ENCODE measurements around the gene RSPO3. TPM values are rescaled to one million over a fixed set of nuclear protein-coding genes. Genes with fewer than 3 reads are reported as not detected.
"Not testable (repeated sequence)": the region's sequence is repeated elsewhere in the genome, so short reads cannot be mapped to it uniquely, and the experiment has no call there.

Gene RSPO3, protein sequence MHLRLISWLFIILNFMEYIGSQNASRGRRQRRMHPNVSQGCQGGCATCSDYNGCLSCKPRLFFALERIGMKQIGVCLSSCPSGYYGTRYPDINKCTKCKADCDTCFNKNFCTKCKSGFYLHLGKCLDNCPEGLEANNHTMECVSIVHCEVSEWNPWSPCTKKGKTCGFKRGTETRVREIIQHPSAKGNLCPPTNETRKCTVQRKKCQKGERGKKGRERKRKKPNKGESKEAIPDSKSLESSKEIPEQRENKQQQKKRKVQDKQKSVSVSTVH
- not detected for polyA plus RNA-seq (2012; ENCODE audit: insufficient read depth, insufficient read length)

GRCh38 chr6:127118298-127119101, at the start of gene RSPO3:
TSS of gene RSPO3 (plus strand) at chr6:127118671. CDS start at chr6:127119193, 522 bp downstream.
- H3K4me3 ChIP-seq (ENCODE audit: low read length): no peak within 1 kb of the TSS
- DNase-seq (ENCODE audit: low read depth, low spot score): no peak

DNA sequence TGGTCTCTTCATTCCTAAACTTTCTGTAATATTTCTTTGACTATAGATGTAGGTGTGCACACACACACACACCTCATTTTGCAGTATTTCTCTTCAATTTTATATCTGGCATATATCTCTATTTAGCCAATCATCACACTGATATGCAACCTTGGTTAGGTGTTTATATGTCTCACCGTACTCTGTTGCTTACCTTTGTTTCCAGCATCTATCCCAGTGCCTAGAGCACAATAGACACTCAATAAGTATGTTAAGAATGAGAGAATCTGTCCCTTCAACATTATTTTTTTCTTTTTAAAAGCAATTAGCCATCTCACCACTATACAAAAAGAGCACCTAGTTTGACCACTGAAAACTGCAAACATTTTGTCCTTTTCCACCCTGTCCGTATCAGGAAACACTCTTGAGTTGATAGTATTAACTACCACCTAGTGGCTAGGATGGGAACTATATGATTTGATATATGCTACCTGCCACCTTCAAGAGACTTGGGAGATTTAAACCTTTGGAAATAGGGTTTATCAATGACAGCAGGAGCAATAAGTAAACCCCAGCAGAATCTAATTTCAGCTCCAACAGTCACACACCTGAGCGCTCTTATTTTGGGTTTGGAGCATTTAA, 48.7 kb upstream of the RSPO3 start:
- H3K4me3 ChIP-seq (ENCODE audit: low read length): no peak overlapping the region
- DNase-seq (ENCODE audit: low read depth, low spot score): peak; percentile 24

DNA sequence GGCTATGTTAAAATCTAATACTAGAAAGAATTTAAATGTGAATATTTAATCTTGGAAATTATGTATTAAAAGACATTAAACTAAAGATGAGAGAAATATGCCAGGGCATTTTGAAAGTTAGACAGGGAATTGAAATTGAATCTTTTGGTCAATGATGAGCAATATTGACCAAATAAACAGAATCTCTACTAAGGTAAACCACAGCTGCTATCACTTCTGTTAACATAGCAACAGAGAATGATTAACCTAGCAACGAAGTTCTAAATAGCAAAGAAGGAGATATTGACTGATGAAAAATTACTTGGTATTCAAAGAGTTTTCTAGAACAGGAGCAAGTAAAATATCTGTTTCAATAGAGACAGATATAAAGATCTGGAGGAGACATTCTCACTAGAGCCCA, 45.2 kb upstream of the RSPO3 start:
- DNase-seq (ENCODE audit: low read depth, low spot score): no peak

DNA sequence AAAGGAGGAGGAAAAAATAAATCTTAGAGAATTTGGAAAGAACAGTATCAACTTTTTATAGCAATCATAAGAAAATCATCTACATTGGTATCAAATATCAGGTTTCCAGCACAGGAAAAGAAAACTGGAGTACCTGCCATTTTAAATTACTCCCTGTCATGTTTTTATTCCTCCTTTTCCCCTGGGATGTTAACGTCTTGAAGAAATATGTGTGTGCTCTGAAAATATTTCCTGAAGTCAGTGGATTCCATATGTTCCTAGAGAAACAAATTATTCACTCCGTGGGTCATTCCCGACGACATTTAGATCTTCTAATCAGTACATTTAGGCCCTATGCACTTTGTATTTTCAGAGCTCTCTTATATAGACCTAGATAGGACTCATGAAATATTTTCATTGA, 42.0 kb upstream of the RSPO3 start:
- no peak overlapping the region for H3K4me3 ChIP-seq (ENCODE audit: low read length)
- no peak for DNase-seq (ENCODE audit: low read depth, low spot score)

More for the DNA sequence above, 45.2 kb upstream of the RSPO3 start:
- H3K4me3 ChIP-seq (ENCODE audit: low read length): no peak overlapping the region

- H3K4me3 ChIP-seq (ENCODE audit: low read length): no peak overlapping the region
- DNase-seq (ENCODE audit: low read depth, low spot score): no peak
Observed at GRCh38 chr6:127077886-127078285, 40.6 kb upstream of the RSPO3 start.

GRCh38 chr6:127078669-127079068, 39.8 kb upstream of the RSPO3 start:
- no peak overlapping the region for H3K4me3 ChIP-seq (ENCODE audit: low read length)
- no peak for DNase-seq (ENCODE audit: low read depth, low spot score)

DNA sequence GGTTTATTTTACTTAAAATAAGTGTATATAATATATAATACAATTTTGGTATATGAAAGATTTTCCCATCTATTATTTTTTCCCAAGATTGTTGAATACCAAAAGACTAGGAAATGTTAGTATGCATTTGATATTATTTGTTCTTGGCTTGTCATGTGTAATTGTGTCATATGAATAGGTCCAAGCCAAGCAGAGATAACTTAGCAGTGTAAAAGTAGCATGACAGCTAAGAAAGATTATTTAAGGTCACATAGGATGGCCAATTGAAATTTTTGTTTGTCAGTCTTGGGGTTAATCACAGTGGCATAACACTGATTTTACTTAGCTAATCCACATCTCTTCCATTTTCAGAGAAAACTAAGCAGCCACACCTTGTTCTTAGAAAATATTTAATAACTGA, 38.8 kb upstream of the RSPO3 start:
- no peak for DNase-seq (ENCODE audit: low read depth, low spot score)
- H3K4me3 ChIP-seq (ENCODE audit: low read length): no peak overlapping the region

DNA sequence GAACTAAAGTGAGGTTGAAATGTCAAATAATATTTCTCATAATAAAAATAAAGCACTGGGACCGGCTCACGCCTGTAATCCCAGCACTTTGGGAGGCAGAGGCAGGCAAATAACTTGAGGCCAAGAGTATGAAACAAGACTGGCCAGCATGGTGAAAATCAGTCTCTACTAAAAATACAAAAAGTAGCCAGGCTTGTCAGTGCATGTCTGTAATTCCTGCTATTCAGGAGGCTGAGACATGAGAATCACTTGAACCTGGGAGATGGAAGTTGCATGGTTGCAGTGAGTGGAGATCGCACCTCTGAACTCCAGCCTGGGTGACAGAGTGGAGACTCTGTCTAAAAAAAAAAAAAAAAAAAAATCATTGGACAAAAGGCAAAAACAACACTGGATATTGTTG, 38.4 kb upstream of the RSPO3 start:
- no peak for DNase-seq (ENCODE audit: low read depth, low spot score)
- no peak overlapping the region for H3K4me3 ChIP-seq (ENCODE audit: low read length)

DNA sequence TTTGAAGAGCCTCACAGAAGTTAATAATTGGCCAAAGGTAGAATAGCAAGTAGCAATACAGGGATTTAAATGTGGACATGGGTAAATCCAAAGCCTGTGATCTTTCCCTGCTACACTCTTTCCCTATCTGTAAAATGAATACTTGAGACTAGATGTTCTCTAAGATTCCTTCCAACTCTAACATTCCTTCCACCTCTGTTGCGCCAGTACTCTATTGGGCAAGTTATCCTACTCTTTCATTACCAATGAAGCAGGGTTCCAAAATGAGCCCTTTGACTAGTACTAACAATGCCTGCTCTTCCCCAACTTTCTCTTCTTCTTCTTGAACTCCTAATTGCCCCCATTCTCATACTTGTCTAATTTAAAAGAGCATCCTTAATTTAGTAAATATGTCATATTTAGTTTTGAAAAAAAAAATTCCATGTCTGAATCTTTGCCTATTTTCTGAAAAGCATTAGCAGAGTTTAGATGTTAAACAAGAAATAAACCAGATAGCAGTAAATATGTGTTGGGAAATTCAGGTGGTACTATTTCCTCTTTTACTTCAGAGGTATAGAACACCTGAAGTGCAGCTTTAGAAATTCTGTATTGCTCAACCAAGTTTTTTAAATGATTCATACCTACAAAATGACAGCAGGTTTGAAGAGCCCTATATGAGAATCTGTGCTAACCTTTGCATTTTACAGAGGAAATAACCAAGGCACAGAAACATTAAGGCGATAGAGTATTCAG, 35.1 kb upstream of the RSPO3 start:
- DNase-seq (ENCODE audit: low read depth, low spot score): no peak
- H3K4me3 ChIP-seq (ENCODE audit: low read length): no peak overlapping the region

- H3K4me3 ChIP-seq (ENCODE audit: low read length): no peak overlapping the region
- DNase-seq (ENCODE audit: low read depth, low spot score): no peak
Observed at GRCh38 chr6:127083963-127084310, 34.5 kb upstream of the RSPO3 start.

- no peak for DNase-seq (ENCODE audit: low read depth, low spot score)
- H3K4me3 ChIP-seq (ENCODE audit: low read length): no peak overlapping the region
Observed at GRCh38 chr6:127085181-127085580, 33.3 kb upstream of the RSPO3 start.

GRCh38 chr6:127090051-127090450, 28.4 kb upstream of the RSPO3 start:
- DNase-seq (ENCODE audit: low read depth, low spot score): no peak
- H3K4me3 ChIP-seq (ENCODE audit: low read length): no peak overlapping the region

DNA sequence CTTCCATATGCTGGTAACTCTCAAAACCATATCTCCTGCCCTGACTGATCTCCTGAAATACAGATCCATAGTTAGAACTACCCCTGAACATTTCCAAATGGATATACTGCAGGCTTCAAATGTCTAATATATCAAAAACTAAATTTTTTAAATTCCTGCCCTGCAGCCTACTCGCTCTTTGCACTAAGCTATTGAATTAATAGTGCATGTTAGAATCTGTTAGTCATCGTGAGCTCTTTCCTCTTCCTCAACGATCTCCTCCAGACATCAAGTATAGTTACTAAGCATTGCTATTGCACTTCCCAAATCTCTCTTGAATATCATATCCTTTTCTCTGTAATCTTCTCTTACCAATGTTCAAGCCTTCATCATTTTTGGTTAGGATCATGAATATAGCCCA, 26.0 kb upstream of the RSPO3 start:
- H3K4me3 ChIP-seq (ENCODE audit: low read length): no peak overlapping the region
- DNase-seq (ENCODE audit: low read depth, low spot score): no peak

DNA sequence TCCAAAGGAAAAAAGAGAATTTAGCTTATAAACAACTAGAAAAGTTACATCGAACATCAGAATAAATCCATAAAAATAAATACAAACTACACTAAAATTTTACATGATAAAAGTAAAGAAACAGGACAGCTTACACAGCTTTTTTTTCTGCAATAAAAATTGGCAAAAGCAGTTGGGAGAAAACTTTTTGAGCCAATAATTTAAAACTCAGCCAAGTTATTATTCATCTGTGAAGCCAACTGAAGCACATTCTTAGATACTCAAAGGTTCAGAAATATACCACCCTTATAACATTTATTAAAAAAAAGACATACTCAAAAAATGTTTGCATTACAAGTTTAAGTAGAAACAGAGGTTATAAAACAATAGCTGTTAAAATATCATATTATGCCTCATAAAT, 23.7 kb upstream of the RSPO3 start:
- no peak for DNase-seq (ENCODE audit: low read depth, low spot score)
- no peak overlapping the region for H3K4me3 ChIP-seq (ENCODE audit: low read length)

- DNase-seq (ENCODE audit: low read depth, low spot score): no peak
- no peak overlapping the region for H3K4me3 ChIP-seq (ENCODE audit: low read length)
Observed at GRCh38 chr6:127096167-127096566, 22.3 kb upstream of the RSPO3 start.

- not testable (repeated sequence) for DNase-seq (ENCODE audit: low read depth, low spot score); H3K4me3 ChIP-seq (ENCODE audit: low read length)
Observed at GRCh38 chr6:127097442-127097841, 21.0 kb upstream of the RSPO3 start.

DNA sequence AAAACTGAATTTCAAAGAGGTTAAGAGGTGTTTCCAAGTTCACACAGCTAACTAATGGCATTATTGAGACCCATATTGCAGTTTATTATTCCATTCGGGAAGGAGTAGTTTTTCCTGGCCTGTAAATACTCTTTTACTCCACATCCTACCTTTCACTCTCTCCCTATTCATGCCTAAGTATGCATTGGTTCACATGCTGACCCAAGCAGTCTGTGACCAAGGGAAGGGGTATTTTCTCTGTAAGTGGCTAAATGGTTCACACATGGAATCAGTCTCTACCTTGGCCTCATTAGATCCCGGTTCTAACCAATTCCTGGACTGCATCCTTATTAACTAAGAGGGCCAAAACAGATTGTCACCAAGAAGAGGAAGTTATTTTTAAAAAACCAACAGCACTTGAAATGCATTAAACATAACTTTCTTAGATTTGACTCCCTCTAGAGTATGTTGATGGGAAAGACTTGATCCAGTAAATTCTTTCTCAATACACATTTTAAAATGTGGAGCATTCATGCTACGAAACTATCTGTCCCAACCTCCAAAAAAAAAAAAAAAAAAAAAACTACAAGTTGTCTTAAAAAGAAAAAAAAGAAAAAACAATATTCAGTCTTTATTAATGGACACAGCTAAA, 17.8 kb upstream of the RSPO3 start:
- H3K4me3 ChIP-seq (ENCODE audit: low read length): no peak overlapping the region
- DNase-seq (ENCODE audit: low read depth, low spot score): no peak

DNA sequence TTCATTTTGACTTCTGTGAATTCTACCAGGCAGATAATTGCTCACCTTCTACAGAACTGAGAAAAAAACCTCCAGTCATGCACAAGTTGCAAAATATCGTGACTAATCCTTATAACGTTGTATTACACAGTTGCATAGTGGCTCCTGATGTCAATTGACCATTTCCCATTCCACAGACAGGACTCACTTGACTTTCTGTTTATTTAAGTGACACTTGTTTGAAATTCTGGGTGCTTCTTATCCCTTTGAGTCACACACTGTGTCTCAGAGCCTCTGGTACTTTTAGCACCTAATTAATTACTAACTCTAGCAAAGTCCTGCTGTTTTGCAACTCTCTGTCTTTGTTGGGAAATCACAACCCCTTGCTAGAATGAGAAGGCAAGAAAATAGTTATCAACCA, 16.2 kb upstream of the RSPO3 start:
- DNase-seq (ENCODE audit: low read depth, low spot score): no peak

GRCh38 chr6:127102859-127103258, 15.6 kb upstream of the RSPO3 start:
- H3K4me3 ChIP-seq (ENCODE audit: low read length): no peak overlapping the region
- DNase-seq (ENCODE audit: low read depth, low spot score): no peak

More for the DNA sequence above, 16.2 kb upstream of the RSPO3 start:
- H3K4me3 ChIP-seq (ENCODE audit: low read length): no peak overlapping the region
